ENCODE measurements around the gene PLAC9. TPM values are rescaled to one million over a fixed set of nuclear protein-coding genes. Genes with fewer than 3 reads are reported as not detected.

The PLAC9 gene
- total RNA-seq, 1 donor from 2014 or later: 125 TPM

DNA sequence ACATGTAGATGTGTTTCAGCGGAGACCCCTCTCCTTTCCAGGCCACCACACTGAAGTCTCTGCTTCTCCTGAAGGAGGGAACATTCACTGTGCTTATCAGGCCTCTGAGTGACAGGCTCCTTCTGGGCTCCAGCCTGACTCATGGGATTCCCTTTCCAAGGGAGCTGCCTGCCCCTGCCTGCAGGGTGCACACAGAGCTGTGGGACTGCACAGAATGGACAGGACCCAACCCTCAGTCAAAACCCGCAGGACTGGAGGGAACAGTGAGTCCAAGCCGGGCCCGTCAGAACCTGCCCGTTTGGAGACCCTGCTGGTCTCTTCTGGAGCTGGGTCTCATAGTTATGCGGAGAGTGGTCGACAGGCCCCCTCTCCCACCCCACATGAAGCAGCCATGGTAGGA is 32.6 kb downstream of the PLAC9 start:
- Mint-ChIP-seq H3K36me3 (ENCODE audit: unreplicated experiment) (peaks cover 47% of the 10 kb centered on the region), H3K4me1 (ENCODE audit: unreplicated experiment) (peaks cover 42% of the 10 kb centered on the region), H3K4me3 (ENCODE audit: unreplicated experiment) (no peak overlapping the region), H3K27ac (ENCODE audit: unreplicated experiment) (no peak overlapping the region), H3K27me3 (ENCODE audit: unreplicated experiment) (no peaks in the 10 kb centered on the region), H3K9me3 (ENCODE audit: unreplicated experiment) (no peaks in the 10 kb centered on the region)
- TF ChIP-seq, protein P1, sequence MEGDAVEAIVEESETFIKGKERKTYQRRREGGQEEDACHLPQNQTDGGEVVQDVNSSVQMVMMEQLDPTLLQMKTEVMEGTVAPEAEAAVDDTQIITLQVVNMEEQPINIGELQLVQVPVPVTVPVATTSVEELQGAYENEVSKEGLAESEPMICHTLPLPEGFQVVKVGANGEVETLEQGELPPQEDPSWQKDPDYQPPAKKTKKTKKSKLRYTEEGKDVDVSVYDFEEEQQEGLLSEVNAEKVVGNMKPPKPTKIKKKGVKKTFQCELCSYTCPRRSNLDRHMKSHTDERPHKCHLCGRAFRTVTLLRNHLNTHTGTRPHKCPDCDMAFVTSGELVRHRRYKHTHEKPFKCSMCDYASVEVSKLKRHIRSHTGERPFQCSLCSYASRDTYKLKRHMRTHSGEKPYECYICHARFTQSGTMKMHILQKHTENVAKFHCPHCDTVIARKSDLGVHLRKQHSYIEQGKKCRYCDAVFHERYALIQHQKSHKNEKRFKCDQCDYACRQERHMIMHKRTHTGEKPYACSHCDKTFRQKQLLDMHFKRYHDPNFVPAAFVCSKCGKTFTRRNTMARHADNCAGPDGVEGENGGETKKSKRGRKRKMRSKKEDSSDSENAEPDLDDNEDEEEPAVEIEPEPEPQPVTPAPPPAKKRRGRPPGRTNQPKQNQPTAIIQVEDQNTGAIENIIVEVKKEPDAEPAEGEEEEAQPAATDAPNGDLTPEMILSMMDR (IDR thresholded peaks at IDR 0.05): no peak
- DNase-seq (ENCODE audit: extremely low spot score, unreplicated experiment): no peak

DNA sequence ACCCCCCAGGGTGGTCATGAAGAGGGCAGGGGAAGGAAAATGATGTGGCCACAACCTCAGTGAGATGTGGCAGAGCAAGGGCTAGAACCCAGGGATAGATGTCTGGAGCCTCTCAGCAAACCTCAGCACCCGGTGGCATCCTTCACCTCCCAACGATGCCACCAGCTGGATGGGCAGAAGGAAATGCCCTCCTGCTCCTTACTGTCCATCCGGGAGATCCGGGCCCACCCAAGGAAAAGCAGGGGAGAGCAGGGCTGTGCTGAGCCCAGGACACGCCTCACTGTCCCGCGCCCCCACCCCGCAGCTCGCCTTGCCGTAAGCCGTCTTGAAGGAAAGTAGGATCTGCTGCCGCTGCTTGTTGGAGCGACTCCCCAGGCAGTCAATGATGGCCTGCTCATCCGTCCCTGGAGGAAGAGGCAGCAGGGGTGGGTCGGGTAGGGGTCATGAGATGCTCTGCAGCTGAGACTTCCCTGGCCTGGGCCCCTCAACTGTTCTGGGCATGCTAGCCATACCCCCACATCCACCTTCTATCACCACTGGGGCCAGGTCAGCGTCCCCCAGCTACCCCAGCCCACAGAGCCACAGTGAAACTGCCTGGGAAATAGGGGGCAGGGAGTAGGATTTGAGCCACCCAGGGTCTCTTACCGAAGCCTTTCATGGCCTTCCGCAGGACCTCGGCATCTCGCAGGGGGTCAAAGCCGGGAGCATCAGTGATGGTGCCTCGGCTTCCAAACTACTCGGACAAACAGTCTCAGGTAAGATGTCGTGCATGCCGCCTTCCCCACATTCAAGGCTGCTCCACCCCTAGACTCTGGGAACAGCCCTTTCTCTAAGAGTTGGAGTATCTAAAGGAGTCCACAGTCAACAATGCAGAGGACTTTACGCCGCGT is 34.3 kb downstream of the PLAC9 start:
- TF ChIP-seq, protein P1 (IDR thresholded peaks at IDR 0.05): no peak

DNA sequence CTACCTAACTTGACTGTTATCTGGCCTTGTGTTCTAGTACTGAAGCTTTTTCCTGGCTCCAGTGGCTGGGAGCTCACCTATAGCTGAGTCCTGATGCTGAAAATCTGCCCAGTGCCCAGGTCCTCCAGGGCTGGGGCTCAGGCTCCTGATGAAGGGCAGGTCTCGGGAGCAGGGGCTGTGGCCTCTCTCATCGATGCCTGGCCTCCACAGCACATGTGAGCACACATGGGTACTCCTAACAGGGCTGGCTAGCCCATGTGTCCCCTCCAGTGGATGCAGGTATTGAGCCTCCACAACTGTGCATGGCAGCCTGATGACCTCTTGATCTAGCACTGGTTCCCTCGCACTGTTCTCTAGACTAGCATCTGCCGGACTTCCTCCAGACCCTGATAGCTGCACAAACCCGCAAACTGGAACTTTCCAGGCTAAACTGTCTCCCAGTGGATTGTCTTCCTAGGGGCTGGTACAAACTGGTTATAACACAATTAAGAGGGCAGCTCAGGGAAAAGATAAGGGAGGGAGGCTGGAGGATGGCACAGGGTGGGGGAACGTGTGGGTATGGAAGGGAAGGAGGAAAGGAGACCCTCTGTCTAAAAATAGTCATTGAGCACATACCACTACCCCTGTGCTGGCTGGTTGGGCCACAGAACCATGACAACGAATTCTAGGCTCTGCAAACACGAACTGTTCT is 35.1 kb downstream of the PLAC9 start:
- Mint-ChIP-seq H3K4me3 (ENCODE audit: unreplicated experiment) (no peak overlapping the region), H3K4me1 (ENCODE audit: unreplicated experiment) (peaks cover 33% of the 10 kb centered on the region), H3K36me3 (ENCODE audit: unreplicated experiment) (peaks cover 27% of the 10 kb centered on the region), H3K9me3 (ENCODE audit: unreplicated experiment) (no peaks in the 10 kb centered on the region), H3K27me3 (ENCODE audit: unreplicated experiment) (no peaks in the 10 kb centered on the region), H3K27ac (ENCODE audit: unreplicated experiment) (no peak overlapping the region)
- TF ChIP-seq, protein P1 (IDR thresholded peaks at IDR 0.05): no peak
- no peak for DNase-seq (ENCODE audit: extremely low spot score, unreplicated experiment)

More for the DNA sequence above, 34.3 kb downstream of the PLAC9 start:
- Mint-ChIP-seq H3K4me3 (ENCODE audit: unreplicated experiment) (no peak overlapping the region), H3K9me3 (ENCODE audit: unreplicated experiment) (no peaks in the 10 kb centered on the region), H3K27ac (ENCODE audit: unreplicated experiment) (no peak overlapping the region), H3K27me3 (ENCODE audit: unreplicated experiment) (no peaks in the 10 kb centered on the region), H3K4me1 (ENCODE audit: unreplicated experiment) (peaks cover 33% of the 10 kb centered on the region), H3K36me3 (ENCODE audit: unreplicated experiment) (peaks cover 32% of the 10 kb centered on the region)
- DNase-seq (ENCODE audit: extremely low spot score, unreplicated experiment): no peak

DNA sequence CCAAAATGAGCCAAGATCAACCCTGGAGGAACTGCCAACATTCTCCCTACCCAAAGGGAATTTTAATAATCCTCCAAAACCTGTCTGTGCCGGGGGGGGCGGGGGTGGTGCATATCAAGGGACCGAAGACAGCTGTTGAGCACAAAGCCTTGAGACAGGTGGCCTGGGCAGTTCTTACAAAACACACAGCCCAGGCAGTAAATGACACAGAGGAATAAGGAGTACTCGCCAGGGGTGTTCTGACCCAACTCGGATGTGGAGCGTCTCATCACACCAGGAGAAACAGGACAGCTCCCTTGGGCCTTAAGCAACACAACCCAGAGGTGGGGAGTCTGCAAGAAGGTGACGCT is 35.6 kb downstream of the PLAC9 start:
- Mint-ChIP-seq H3K36me3 (ENCODE audit: unreplicated experiment) (peaks cover 24% of the 10 kb centered on the region), H3K27ac (ENCODE audit: unreplicated experiment) (no peak overlapping the region), H3K4me3 (ENCODE audit: unreplicated experiment) (no peak overlapping the region), H3K27me3 (ENCODE audit: unreplicated experiment) (no peaks in the 10 kb centered on the region), H3K4me1 (ENCODE audit: unreplicated experiment) (peaks cover 33% of the 10 kb centered on the region), H3K9me3 (ENCODE audit: unreplicated experiment) (no peaks in the 10 kb centered on the region)
- TF ChIP-seq, protein P1 (IDR thresholded peaks at IDR 0.05): no peak
- DNase-seq (ENCODE audit: extremely low spot score, unreplicated experiment): no peak

All from osteocyte (in vitro differentiated cells).